Measurements from ENCODE around the gene RASGRF2.

RASGRF2 gene

GRCh38 chr5:81238460-81238859 is 278.3 kb downstream of the RASGRF2 start:
- no peak for TF ChIP-seq POLR2A (IDR thresholded peaks at IDR 0.05; ENCODE audit: low read depth, low read length)
- TF ChIP-seq TAF1 (IDR thresholded peaks at IDR 0.05; ENCODE audit: borderline replicate concordance, low read depth, low read length), result no peak
- TF ChIP-seq POLR2AphosphoS5 (IDR thresholded peaks at IDR 0.05; ENCODE audit: low read depth, low read length), result no peak
- FAIRE-seq, result no peak
- no peak for DNase-seq (ENCODE audit: insufficient read length)

GRCh38 chr5:81239613-81240012 is 279.4 kb downstream of the RASGRF2 start:
- FAIRE-seq (no peak), DNase-seq (ENCODE audit: insufficient read length) (no peak)
- TF ChIP-seq POLR2AphosphoS5 (IDR thresholded peaks at IDR 0.05; ENCODE audit: low read depth, low read length) (no peak), TAF1 (IDR thresholded peaks at IDR 0.05; ENCODE audit: borderline replicate concordance, low read depth, low read length) (no peak), POLR2A (IDR thresholded peaks at IDR 0.05; ENCODE audit: low read depth, low read length) (no peak)

- FAIRE-seq (no peak), DNase-seq (ENCODE audit: insufficient read length) (no peak)
- no peak for TF ChIP-seq POLR2A (IDR thresholded peaks at IDR 0.05; ENCODE audit: low read depth, low read length)
- TF ChIP-seq TAF1 (IDR thresholded peaks at IDR 0.05; ENCODE audit: borderline replicate concordance, low read depth, low read length), result no peak
- no peak for TF ChIP-seq POLR2AphosphoS5 (IDR thresholded peaks at IDR 0.05; ENCODE audit: low read depth, low read length)
Observed at GRCh38 chr5:81241001-81241400, 280.8 kb downstream of the RASGRF2 start.

- FAIRE-seq, result no peak
- TF ChIP-seq POLR2A (IDR thresholded peaks at IDR 0.05; ENCODE audit: low read depth, low read length) (no peak), TAF1 (IDR thresholded peaks at IDR 0.05; ENCODE audit: borderline replicate concordance, low read depth, low read length) (no peak), POLR2AphosphoS5 (IDR thresholded peaks at IDR 0.05; ENCODE audit: low read depth, low read length) (no peak)
Observed at GRCh38 chr5:81241961-81242648, 281.9 kb downstream of the RASGRF2 start.

GRCh38 chr5:81242906-81243436 is 282.8 kb downstream of the RASGRF2 start:
- DNase-seq (ENCODE audit: insufficient read length) (no peak), FAIRE-seq (no peak)
- TF ChIP-seq TAF1 (IDR thresholded peaks at IDR 0.05; ENCODE audit: borderline replicate concordance, low read depth, low read length) (no peak), POLR2AphosphoS5 (IDR thresholded peaks at IDR 0.05; ENCODE audit: low read depth, low read length) (no peak), POLR2A (IDR thresholded peaks at IDR 0.05; ENCODE audit: low read depth, low read length) (no peak)

More at GRCh38 chr5:81241961-81242648, 281.9 kb downstream of the RASGRF2 start:
- DNase-seq (ENCODE audit: insufficient read length), result no peak

- no peak for FAIRE-seq
- no peak for TF ChIP-seq POLR2AphosphoS5 (IDR thresholded peaks at IDR 0.05; ENCODE audit: low read depth, low read length)
- no peak for TF ChIP-seq POLR2A (IDR thresholded peaks at IDR 0.05; ENCODE audit: low read depth, low read length)
- no peak for TF ChIP-seq TAF1 (IDR thresholded peaks at IDR 0.05; ENCODE audit: borderline replicate concordance, low read depth, low read length)
- no peak for DNase-seq (ENCODE audit: insufficient read length)
Observed at GRCh38 chr5:81244451-81244850, 284.3 kb downstream of the RASGRF2 start.

- DNase-seq (ENCODE audit: insufficient read length), result no peak
- TF ChIP-seq POLR2AphosphoS5 (IDR thresholded peaks at IDR 0.05; ENCODE audit: low read depth, low read length), result no peak
- no peak for TF ChIP-seq POLR2A (IDR thresholded peaks at IDR 0.05; ENCODE audit: low read depth, low read length)
- no peak for TF ChIP-seq TAF1 (IDR thresholded peaks at IDR 0.05; ENCODE audit: borderline replicate concordance, low read depth, low read length)
- FAIRE-seq, result no peak
Observed at GRCh38 chr5:81245871-81246235, 285.7 kb downstream of the RASGRF2 start.

- FAIRE-seq, result no peak
- DNase-seq (ENCODE audit: insufficient read length), result no peak
- no peak for TF ChIP-seq POLR2A (IDR thresholded peaks at IDR 0.05; ENCODE audit: low read depth, low read length)
- TF ChIP-seq POLR2AphosphoS5 (IDR thresholded peaks at IDR 0.05; ENCODE audit: low read depth, low read length), result no peak
- TF ChIP-seq TAF1 (IDR thresholded peaks at IDR 0.05; ENCODE audit: borderline replicate concordance, low read depth, low read length), result no peak
Observed at GRCh38 chr5:81246697-81247096, 286.5 kb downstream of the RASGRF2 start.

GRCh38 chr5:81247441-81247972 is 287.3 kb downstream of the RASGRF2 start:
- DNase-seq (ENCODE audit: insufficient read length), result no peak
- FAIRE-seq, result no peak

GRCh38 chr5:81249240-81249639 is 289.1 kb downstream of the RASGRF2 start:
- TF ChIP-seq POLR2A (IDR thresholded peaks at IDR 0.05; ENCODE audit: low read depth, low read length) (no peak), POLR2AphosphoS5 (IDR thresholded peaks at IDR 0.05; ENCODE audit: low read depth, low read length) (no peak), TAF1 (IDR thresholded peaks at IDR 0.05; ENCODE audit: borderline replicate concordance, low read depth, low read length) (no peak)

More at GRCh38 chr5:81247441-81247972, 287.3 kb downstream of the RASGRF2 start:
- TF ChIP-seq POLR2A (IDR thresholded peaks at IDR 0.05; ENCODE audit: low read depth, low read length), result no peak
- no peak for TF ChIP-seq POLR2AphosphoS5 (IDR thresholded peaks at IDR 0.05; ENCODE audit: low read depth, low read length)
- TF ChIP-seq TAF1 (IDR thresholded peaks at IDR 0.05; ENCODE audit: borderline replicate concordance, low read depth, low read length), result no peak

GRCh38 chr5:81250004-81250403 is 289.8 kb downstream of the RASGRF2 start:
- DNase-seq (ENCODE audit: insufficient read length) (no peak), FAIRE-seq (no peak)
- TF ChIP-seq POLR2AphosphoS5 (IDR thresholded peaks at IDR 0.05; ENCODE audit: low read depth, low read length) (no peak), POLR2A (IDR thresholded peaks at IDR 0.05; ENCODE audit: low read depth, low read length) (no peak), TAF1 (IDR thresholded peaks at IDR 0.05; ENCODE audit: borderline replicate concordance, low read depth, low read length) (no peak)

More at GRCh38 chr5:81249240-81249639, 289.1 kb downstream of the RASGRF2 start:
- FAIRE-seq (no peak), DNase-seq (ENCODE audit: insufficient read length) (no peak)

GRCh38 chr5:81251922-81252321 is 291.8 kb downstream of the RASGRF2 start:
- FAIRE-seq, result no peak
- no peak for TF ChIP-seq POLR2AphosphoS5 (IDR thresholded peaks at IDR 0.05; ENCODE audit: low read depth, low read length)
- TF ChIP-seq TAF1 (IDR thresholded peaks at IDR 0.05; ENCODE audit: borderline replicate concordance, low read depth, low read length), result no peak
- no peak for TF ChIP-seq POLR2A (IDR thresholded peaks at IDR 0.05; ENCODE audit: low read depth, low read length)
- no peak for DNase-seq (ENCODE audit: insufficient read length)
